Left renal pelvis (tissue), 4 donors: Measurements from ENCODE around the gene MED13L. TPM values are rescaled to one million over a fixed set of nuclear protein-coding genes. Genes with fewer than 3 reads are reported as not detected.
"Not testable (repeated sequence)": the region's sequence is repeated elsewhere in the genome, so short reads cannot be mapped to it uniquely, and the experiment has no call there.

Experiments used
- DNase-seq, 4 donors: peaks; one replicate each; pipeline ENCODE4 v3.0.0-alpha.2; 2013; ENCODE audit warnings: low read depth in 4 of 4, low spot score in 3 of 4
- polyA plus RNA-seq, 4 donors: library from polyadenylated mRNA; unstranded; fragments of 120-200 nt; gene quantifications; one replicate each; pipeline ENCODE4 v1.2.1, GENCODE V29; 2013; ENCODE audit not compliant: insufficient read length in 4 of 4

MED13L gene
- polyA plus RNA-seq, 4 donors = 75.8 to 90.8 (median 87.4) TPM

- DNase-seq = no peak
Observed at GRCh38 chr12:116137318-116137717, 140.2 kb downstream of the MED13L start.

- DNase-seq = no peak
Observed at GRCh38 chr12:116136340-116136739, 141.2 kb downstream of the MED13L start.

GRCh38 chr12:116135209-116135930 lies 142.1 kb downstream of the MED13L start:
- no peak for DNase-seq

GRCh38 chr12:116133636-116134214 lies 143.8 kb downstream of the MED13L start:
- no peak for DNase-seq

- DNase-seq = no peak
Observed at GRCh38 chr12:116133149-116133548, 144.3 kb downstream of the MED13L start.

- not testable (repeated sequence) for DNase-seq
Observed at GRCh38 chr12:116131987-116132386, 145.5 kb downstream of the MED13L start.

GRCh38 chr12:116131176-116131575 lies 146.3 kb downstream of the MED13L start:
- DNase-seq = no peak

- DNase-seq = no peak
Observed at GRCh38 chr12:116130431-116130830, 147.1 kb downstream of the MED13L start.

- DNase-seq = no peak
Observed at GRCh38 chr12:116128779-116129178, 148.7 kb downstream of the MED13L start.

GRCh38 chr12:116127859-116128258 lies 149.6 kb downstream of the MED13L start:
- DNase-seq = no peak

GRCh38 chr12:116126610-116127009 lies 150.9 kb downstream of the MED13L start:
- no peak for DNase-seq

GRCh38 chr12:116125956-116126566 lies 151.4 kb downstream of the MED13L start:
- no peak for DNase-seq

GRCh38 chr12:116125084-116125483 lies 152.4 kb downstream of the MED13L start:
- no peak for DNase-seq

GRCh38 chr12:116123451-116124258 lies 153.8 kb downstream of the MED13L start:
- no peak for DNase-seq

GRCh38 chr12:116122628-116123027 lies 154.9 kb downstream of the MED13L start:
- DNase-seq = no peak

GRCh38 chr12:116121453-116121871 lies 156.0 kb downstream of the MED13L start:
- no peak for DNase-seq

GRCh38 chr12:116116650-116117424 lies 160.7 kb downstream of the MED13L start:
- DNase-seq = no peak

GRCh38 chr12:116113398-116114130 lies 163.9 kb downstream of the MED13L start:
- no peak for DNase-seq

- DNase-seq = no peak
Observed at GRCh38 chr12:116106870-116107269, 170.6 kb downstream of the MED13L start.
